Measurements from ENCODE around the gene PCSK9. TPM values are rescaled to one million over a fixed set of nuclear protein-coding genes. Genes with fewer than 3 reads are reported as not detected.

The PCSK9 gene
- polyA plus RNA-seq, 2 of the 4 experiments (the other 2 are of a cell fraction), result 1.7 to 7.3 TPM

GRCh38 chr1:54993140-54993539 is 46.2 kb upstream of the PCSK9 start:
- DNase-seq (ENCODE audit: low read depth in 1 of 2, low spot score in 1 of 2) (no peak), ATAC-seq (no peak), FAIRE-seq (no peak)
- Histone ChIP-seq H3K4me1 (0 out of 3 replicates have a peak, but pooled peaks cover 4% of the 10 kb centered on the region), H3K27ac (no peak overlapping the region), H3K9me3 (no peaks in the 10 kb centered on the region), H3K4me2 (no peak overlapping the region), H3K4me3 (no peak overlapping the region)
- ChIA-PET POLR2A (no interaction called here), CTCF (interaction anchor here (0.9 to 20.8 kb wide), 4 partner anchors 9 to 47 kb away, joined by 3 to 451 read pairs (median 3); no protein-coding TSS in a partner anchor)
- WGBS (ENCODE audit: missing lambda C conversion rate), result 91% methylated on average over 4 of the region's 6 CpGs
- TF ChIP-seq ZFP36 (IDR thresholded peaks at IDR 0.05; ENCODE audit: borderline replicate concordance, partially characterized antibody), result no peak
- no peak for TF ChIP-seq CHD2 (IDR thresholded peaks at IDR 0.05; ENCODE audit: low read length, partially characterized antibody)
- no peak for TF ChIP-seq HMGXB4 (CRISPR knock-in tag; IDR thresholded peaks at IDR 0.05; ENCODE audit: borderline replicate concordance)
- no peak for TF ChIP-seq JUN (IDR thresholded peaks at IDR 0.05)
- TF ChIP-seq RAD21 (conservative IDR thresholded peaks at IDR 0.05 in 1 of 2, IDR thresholded peaks at IDR 0.05 in 1 of 2), result no peak
- no peak for TF ChIP-seq BHLHE40 (IDR thresholded peaks at IDR 0.05; ENCODE audit: low read depth, low read length)
- TF ChIP-seq HOXA7 (CRISPR knock-in tag; IDR thresholded peaks at IDR 0.05), result no peak
- no peak for TF ChIP-seq ZNF302 (CRISPR knock-in tag; IDR thresholded peaks at IDR 0.05)
- TF ChIP-seq MAFK (IDR thresholded peaks at IDR 0.05; ENCODE audit: partially characterized antibody), result no peak
- TF ChIP-seq CBX8 (IDR thresholded peaks at IDR 0.05), result no peak
- TF ChIP-seq MAZ (IDR thresholded peaks at IDR 0.05; ENCODE audit: borderline replicate concordance, low read depth, low read length), result no peak
- no peak for TF ChIP-seq FOXS1 (CRISPR knock-in tag; IDR thresholded peaks at IDR 0.05)
- TF ChIP-seq RNF2 (IDR thresholded peaks at IDR 0.05; ENCODE audit: borderline replicate concordance, low read depth), result no peak
- no peak for TF ChIP-seq ELK1 (IDR thresholded peaks at IDR 0.05; ENCODE audit: low read depth, low read length)

- ChIA-PET CTCF (interaction anchor here (0.8 to 20.8 kb wide), 4 partner anchors 10 to 49 kb away, joined by 4 to 451 read pairs (median 10); no protein-coding TSS in a partner anchor), POLR2A (no interaction called here)
- Histone ChIP-seq H3K4me2 (no peak overlapping the region), H3K4me3 (no peak overlapping the region), H3K4me1 (0 out of 3 replicates have a peak, but pooled peaks cover 4% of the 10 kb centered on the region), H3K27ac (no peak overlapping the region), H3K9me3 (no peaks in the 10 kb centered on the region)
- DNase-seq (ENCODE audit: low read depth in 1 of 2, low spot score in 1 of 2), result no peak
- WGBS (ENCODE audit: missing lambda C conversion rate), result 79% methylated on average over 6 of the region's 6 CpGs
- no peak for ATAC-seq
- FAIRE-seq, result no peak
- TF ChIP-seq MAX (IDR thresholded peaks at IDR 0.05) (no peak), ZNF302 (CRISPR knock-in tag; IDR thresholded peaks at IDR 0.05) (no peak), ZSCAN20 (CRISPR knock-in tag; IDR thresholded peaks at IDR 0.05) (no peak), PHF8 (IDR thresholded peaks at IDR 0.05; ENCODE audit: borderline replicate concordance, low read depth) (no peak), FOSL2 (IDR thresholded peaks at IDR 0.05) (no peak), FOSL2 (CRISPR knock-in tag; IDR thresholded peaks at IDR 0.05) (no peak), RFX5 (IDR thresholded peaks at IDR 0.05) (no peak), USF2 (IDR thresholded peaks at IDR 0.05) (no peak), JUN (IDR thresholded peaks at IDR 0.05) (no peak), RAD21 (conservative IDR thresholded peaks at IDR 0.05 in 1 of 2, IDR thresholded peaks at IDR 0.05 in 1 of 2) (no peak), NFE2L2 (conservative IDR thresholded peaks at IDR 0.05; ENCODE audit: low read length) (no peak), NPAS2 (CRISPR knock-in tag; IDR thresholded peaks at IDR 0.05; ENCODE audit: borderline replicate concordance) (no peak), BHLHE40 (IDR thresholded peaks at IDR 0.05; ENCODE audit: low read depth, low read length) (no peak), PBX3 (IDR thresholded peaks at IDR 0.05) (no peak), EHMT2 (IDR thresholded peaks at IDR 0.05; ENCODE audit: low read depth) (no peak)
Observed at GRCh38 chr1:54994355-54994990, 44.9 kb upstream of the PCSK9 start.

Data from A549 (cell line).